ENCODE data around the gene ERN2.

GRCh38 chr16:23702951-23703350 lies 10.1 kb downstream of the ERN2 start:
- TF ChIP-seq GABPB1 (CRISPR knock-in tag; IDR thresholded peaks at IDR 0.05): no peak
- no peak for TF ChIP-seq CTCF (IDR thresholded peaks at IDR 0.05)

Measured in WTC11 (cell line).